BE2C (cell line): Measurements from ENCODE around the gene HSPA1B. TPM values are rescaled to one million over a fixed set of nuclear protein-coding genes. Genes with fewer than 3 reads are reported as not detected.

ENCODE experiments used
- DNase-seq: peaks from one replicate; pipeline ENCODE4 v3.0.0-alpha.2; 2020
- H3K27me3 ChIP-seq: fragments of 250-450 bp; sonication (Bioruptor Pico); 2 replicates; pipeline ENCODE4 v1.5.1; 2020; ENCODE audit warnings: mild to moderate bottlenecking
- H3K36me3 ChIP-seq: fragments of 250-450 bp; sonication (Bioruptor Pico); 2 replicates; pipeline ENCODE4 v1.5.1; 2020; ENCODE audit warnings: mild to moderate bottlenecking
- H3K4me1 ChIP-seq: fragments of 250-450 bp; sonication (Bioruptor Pico); 2 replicates; pipeline ENCODE4 v1.5.1; 2020
- H3K4me3 ChIP-seq: 2 replicates; pipeline ENCODE4 v1.5.1; 2011; ENCODE audit warnings: low read depth, low read length
- H3K9me3 ChIP-seq: fragments of 250-450 bp; sonication (Bioruptor Pico); 2 replicates; pipeline ENCODE4 v1.5.1; 2020
- CTCF ChIP-seq: IDR thresholded peaks from 2 replicates; pipeline ENCODE4 v1.5.1; 2012; ENCODE audit warnings: mild to moderate bottlenecking, low read depth, low read length
- polyA plus RNA-seq: library from polyadenylated mRNA; unstranded; fragments of >200 nt; gene quantifications from one replicate; pipeline ENCODE4 v1.2.1, GENCODE V29; 2012; ENCODE audit warnings: low read depth, missing spikeins; ENCODE audit not compliant: insufficient read length, insufficient read depth

The HSPA1B gene
- polyA plus RNA-seq = 120 TPM

DNA sequence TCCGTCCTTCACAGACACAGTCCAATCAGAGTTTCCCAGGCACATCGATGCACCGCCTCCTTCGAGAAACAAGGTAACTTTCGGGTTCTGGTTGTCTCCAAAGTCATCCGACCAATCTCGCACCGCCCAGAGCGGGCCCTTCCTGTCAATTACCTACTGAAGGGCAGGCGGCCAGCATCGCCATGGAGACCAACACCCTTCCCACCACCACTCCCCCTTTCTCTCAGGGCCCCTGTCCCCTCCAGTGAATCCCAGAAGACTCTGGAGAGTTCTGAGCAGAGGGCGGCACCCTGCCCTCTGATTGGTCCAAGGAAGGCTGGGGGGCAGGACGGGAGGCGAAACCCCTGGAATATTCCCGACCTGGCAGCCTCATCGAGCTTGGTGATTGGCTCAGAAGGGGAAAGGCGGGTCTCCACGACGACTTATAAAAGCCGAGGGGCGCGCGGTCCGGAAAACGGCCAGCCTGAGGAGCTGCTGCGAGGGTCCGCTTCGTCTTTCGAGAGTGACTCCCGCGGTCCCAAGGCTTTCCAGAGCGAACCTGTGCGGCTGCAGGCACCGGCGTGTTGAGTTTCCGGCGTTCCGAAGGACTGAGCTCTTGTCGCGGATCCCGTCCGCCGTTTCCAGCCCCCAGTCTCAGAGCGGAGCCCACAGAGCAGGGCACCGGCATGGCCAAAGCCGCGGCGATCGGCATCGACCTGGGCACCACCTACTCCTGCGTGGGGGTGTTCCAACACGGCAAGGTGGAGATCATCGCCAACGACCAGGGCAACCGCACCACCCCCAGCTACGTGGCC, at the start of gene HSPA1B:
TSS of gene HSPA1B (plus strand) at position 453 of the 794 bp plus-strand sequence. CDS start at position 666, 213 bp downstream.
- Histone ChIP-seq H3K4me3 (peak within 1 kb of the TSS; percentile 69), H3K4me1 (peaks cover 4% of the 10 kb centered on the region; the same call in 1 of the 2 replicates), H3K36me3 (no peaks in the 10 kb centered on the region), H3K27me3 (no peaks in the 10 kb centered on the region), H3K9me3 (no peaks in the 10 kb centered on the region)
- TF ChIP-seq CTCF = no peak
- DNase-seq = peak; percentile 99

- no peak for DNase-seq
- Histone ChIP-seq H3K36me3 (peaks cover 52% of the 10 kb centered on the region), H3K9me3 (no peaks in the 10 kb centered on the region)
These were observed 49.3 kb upstream of the HSPA1B start for GRCh38 chr6:31778193-31778592.

GRCh38 chr6:31778999-31779885, 48.3 kb upstream of the HSPA1B start:
- Histone ChIP-seq H3K36me3 (peaks cover 62% of the 10 kb centered on the region), H3K4me1 (peaks cover 10% of the 10 kb centered on the region), H3K9me3 (no peaks in the 10 kb centered on the region), H3K4me3 (no peak overlapping the region), H3K27me3 (no peaks in the 10 kb centered on the region)
- no peak for DNase-seq
- no peak for TF ChIP-seq CTCF

More at GRCh38 chr6:31778193-31778592, 49.3 kb upstream of the HSPA1B start:
- no peaks in the 10 kb centered on the region for H3K27me3 ChIP-seq
- H3K4me3 ChIP-seq = no peak overlapping the region
- no peak for TF ChIP-seq CTCF
- H3K4me1 ChIP-seq = peaks cover 10% of the 10 kb centered on the region

DNA sequence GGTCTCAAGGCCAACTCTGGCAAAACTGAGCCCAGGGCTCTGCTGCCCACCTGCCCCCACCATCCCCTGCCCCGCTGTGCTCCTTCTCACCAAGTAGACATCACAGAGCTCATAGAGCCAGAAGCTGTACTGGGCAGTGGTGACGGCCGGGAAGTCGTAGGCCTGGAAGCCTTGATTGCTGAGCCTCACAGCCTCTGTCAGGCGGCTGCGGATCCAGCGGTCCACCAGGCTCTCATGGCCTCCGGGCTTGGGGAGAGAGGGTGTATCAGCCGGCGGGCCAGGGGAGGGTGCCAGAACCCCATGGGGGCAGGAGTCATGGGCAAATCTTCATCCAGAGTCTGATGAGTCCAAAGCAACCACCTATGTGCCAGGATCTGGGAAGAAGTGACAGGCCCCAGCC, 47.6 kb upstream of the HSPA1B start:
- H3K27me3 ChIP-seq = no peaks in the 10 kb centered on the region
- no peak overlapping the region for H3K4me3 ChIP-seq
- peaks cover 69% of the 10 kb centered on the region for H3K36me3 ChIP-seq
- no peak for DNase-seq
- H3K4me1 ChIP-seq = peaks cover 10% of the 10 kb centered on the region
- no peaks in the 10 kb centered on the region for H3K9me3 ChIP-seq
- no peak for TF ChIP-seq CTCF

GRCh38 chr6:31780507-31781243, 46.9 kb upstream of the HSPA1B start:
- Histone ChIP-seq H3K36me3 (peaks cover 77% of the 10 kb centered on the region), H3K4me1 (peaks cover 10% of the 10 kb centered on the region), H3K4me3 (no peak overlapping the region), H3K27me3 (no peaks in the 10 kb centered on the region), H3K9me3 (no peaks in the 10 kb centered on the region)
- DNase-seq = no peak
- TF ChIP-seq CTCF = no peak
